Measurements from ENCODE around the gene NXPH2. TPM values are rescaled to one million over a fixed set of nuclear protein-coding genes. Genes with fewer than 3 reads are reported as not detected.

Gene NXPH2
- total RNA-seq, 1 donor from 2014 or later: 4.6 TPM

GRCh38 chr2:138621139-138621538, 159.1 kb downstream of the NXPH2 start:
- TF ChIP-seq CTCF (IDR thresholded peaks at IDR 0.05; ENCODE audit: unreplicated experiment): no peak
- H3K4me3 Mint-ChIP-seq: no peak overlapping the region
- no peak for DNase-seq (ENCODE audit: low spot score in 2 of 2, unreplicated experiment in 2 of 2)

GRCh38 chr2:138620431-138620830, 159.8 kb downstream of the NXPH2 start:
- Mint-ChIP-seq H3K9me3 (no peaks in the 10 kb centered on the region), H3K4me3 (no peak overlapping the region), H3K27ac (no peak overlapping the region), H3K4me1 (peaks cover 20% of the 10 kb centered on the region), H3K27me3 (ENCODE audit: low read depth) (peaks cover 4% of the 10 kb centered on the region), H3K36me3 (no peaks in the 10 kb centered on the region)
- DNase-seq (ENCODE audit: low spot score in 2 of 2, unreplicated experiment in 2 of 2): no peak
- TF ChIP-seq CTCF (IDR thresholded peaks at IDR 0.05; ENCODE audit: unreplicated experiment): no peak

More at GRCh38 chr2:138621139-138621538, 159.1 kb downstream of the NXPH2 start:
- Mint-ChIP-seq H3K9me3 (no peaks in the 10 kb centered on the region), H3K4me1 (peaks cover 20% of the 10 kb centered on the region), H3K27ac (no peak overlapping the region), H3K27me3 (ENCODE audit: low read depth) (peaks cover 4% of the 10 kb centered on the region), H3K36me3 (no peaks in the 10 kb centered on the region)
